ENCODE measurements around the gene GABRG2. TPM values are rescaled to one million over a fixed set of nuclear protein-coding genes. Genes with fewer than 3 reads are reported as not detected.
"Not testable (repeated sequence)": the region's sequence is repeated elsewhere in the genome, so short reads cannot be mapped to it uniquely, and the experiment has no call there.

The GABRG2 gene
- total RNA-seq (not detected), polyA plus RNA-seq (ENCODE audit: insufficient read depth in 1 of 8, insufficient read length in 8 of 8, low replicate concordance in 1 of 8) (under 1 TPM in 5 of 8 donors, not detected in 3; 0.04 to 0.14 (median 0.05) TPM)
- long read RNA-seq, donor 1, result 0 reads
- long read RNA-seq, donor 2, result 0 reads
- long read RNA-seq, donor 3, result 0 reads
- long read RNA-seq, donor 4, result 0 reads
- long read RNA-seq, donor 5, result 0 reads
- long read RNA-seq, donor 6, result 0 reads
- long read RNA-seq, donor 7, result 0 reads
- long read RNA-seq, donor 8, result 0 reads
- long read RNA-seq, donor 9, result 0 reads
- long read RNA-seq, donor 10, result 0 reads
- long read RNA-seq, donor 11, result 0 reads

GRCh38 chr5:162067655-162068411 is at the start of gene GABRG2:
TSS of gene GABRG2 (plus strand) at chr5:162067773. CDS start at chr5:162068000, 227 bp downstream.
- Histone ChIP-seq H3K4me3 (ENCODE audit: low read length) (no peak within 1 kb of the TSS), H3K9me3 (replicated peaks; ENCODE audit: control insufficient read depth, low read depth, low read length) (no peaks in the 10 kb centered on the region), H3K4me1 (ENCODE audit: control insufficient read depth, insufficient read depth, low read length) (no peaks in the 10 kb centered on the region), H3K36me3 (ENCODE audit: control insufficient read depth, insufficient read depth, low read length) (no peaks in the 10 kb centered on the region), H3K27ac (ENCODE audit: low read length) (no peak within 1 kb of the TSS), H3K27me3 (ENCODE audit: control insufficient read depth, insufficient read depth, low read length) (no peaks in the 10 kb centered on the region)
- DNase-seq, result no peak
- WGBS (ENCODE audit: insufficient coverage), result 0% methylated on average over 4 of the region's 21 CpGs

- Histone ChIP-seq H3K27me3 (ENCODE audit: control insufficient read depth, insufficient read depth, low read length) (no peaks in the 10 kb centered on the region), H3K27ac (ENCODE audit: low read length) (no peak overlapping the region), H3K36me3 (ENCODE audit: control insufficient read depth, insufficient read depth, low read length) (no peaks in the 10 kb centered on the region), H3K9me3 (replicated peaks; ENCODE audit: control insufficient read depth, low read depth, low read length) (peaks cover 4% of the 10 kb centered on the region), H3K4me1 (ENCODE audit: control insufficient read depth, insufficient read depth, low read length) (no peaks in the 10 kb centered on the region), H3K4me3 (ENCODE audit: low read length) (no peak overlapping the region)
- WGBS (ENCODE audit: insufficient coverage), result 100% methylated on average over 1 of the region's 2 CpGs
- no peak for DNase-seq
Observed at GRCh38 chr5:162025312-162025711, 42.3 kb upstream of the GABRG2 start.

GRCh38 chr5:162026803-162027202 is 40.8 kb upstream of the GABRG2 start:
- H3K27me3 ChIP-seq (ENCODE audit: control insufficient read depth, insufficient read depth, low read length), result no peaks in the 10 kb centered on the region
- no peak overlapping the region for H3K27ac ChIP-seq (ENCODE audit: low read length)
- no CpG with 5 or more reads among the region's 4 CpGs for WGBS (ENCODE audit: insufficient coverage)
- no peak overlapping the region for H3K4me3 ChIP-seq (ENCODE audit: low read length)
- no peaks in the 10 kb centered on the region for H3K36me3 ChIP-seq (ENCODE audit: control insufficient read depth, insufficient read depth, low read length)
- DNase-seq, result no peak
- peaks cover 2% of the 10 kb centered on the region for H3K9me3 ChIP-seq (replicated peaks; ENCODE audit: control insufficient read depth, low read depth, low read length)
- no peaks in the 10 kb centered on the region for H3K4me1 ChIP-seq (ENCODE audit: control insufficient read depth, insufficient read depth, low read length)

- DNase-seq, result no peak
Observed at GRCh38 chr5:162037431-162037830, 30.1 kb upstream of the GABRG2 start.

GRCh38 chr5:162047279-162047678 is 20.3 kb upstream of the GABRG2 start:
- H3K9me3 ChIP-seq (replicated peaks; ENCODE audit: control insufficient read depth, low read depth, low read length), result no peaks in the 10 kb centered on the region
- DNase-seq, result no peak
- H3K27ac ChIP-seq (ENCODE audit: low read length), result no peak overlapping the region
- no peak overlapping the region for H3K4me3 ChIP-seq (ENCODE audit: low read length)
- H3K4me1 ChIP-seq (ENCODE audit: control insufficient read depth, insufficient read depth, low read length), result no peaks in the 10 kb centered on the region
- WGBS (ENCODE audit: insufficient coverage), result no CpG with 5 or more reads among the region's 1 CpG
- no peaks in the 10 kb centered on the region for H3K36me3 ChIP-seq (ENCODE audit: control insufficient read depth, insufficient read depth, low read length)
- no peaks in the 10 kb centered on the region for H3K27me3 ChIP-seq (ENCODE audit: control insufficient read depth, insufficient read depth, low read length)

More at GRCh38 chr5:162037431-162037830, 30.1 kb upstream of the GABRG2 start:
- H3K9me3 ChIP-seq (replicated peaks; ENCODE audit: control insufficient read depth, low read depth, low read length), result no peaks in the 10 kb centered on the region
- WGBS (ENCODE audit: insufficient coverage), result no CpG with 5 or more reads among the region's 1 CpG
- no peaks in the 10 kb centered on the region for H3K4me1 ChIP-seq (ENCODE audit: control insufficient read depth, insufficient read depth, low read length)
- H3K27me3 ChIP-seq (ENCODE audit: control insufficient read depth, insufficient read depth, low read length), result no peaks in the 10 kb centered on the region
- H3K27ac ChIP-seq (ENCODE audit: low read length), result no peak overlapping the region
- no peak overlapping the region for H3K4me3 ChIP-seq (ENCODE audit: low read length)
- no peaks in the 10 kb centered on the region for H3K36me3 ChIP-seq (ENCODE audit: control insufficient read depth, insufficient read depth, low read length)

- peaks cover 2% of the 10 kb centered on the region for H3K9me3 ChIP-seq (replicated peaks; ENCODE audit: control insufficient read depth, low read depth, low read length)
- H3K4me3 ChIP-seq (ENCODE audit: low read length), result no peak overlapping the region
- no peaks in the 10 kb centered on the region for H3K36me3 ChIP-seq (ENCODE audit: control insufficient read depth, insufficient read depth, low read length)
- WGBS (ENCODE audit: insufficient coverage), result 54% methylated on average over 2 of the region's 3 CpGs
- H3K27me3 ChIP-seq (ENCODE audit: control insufficient read depth, insufficient read depth, low read length), result no peaks in the 10 kb centered on the region
- H3K4me1 ChIP-seq (ENCODE audit: control insufficient read depth, insufficient read depth, low read length), result no peaks in the 10 kb centered on the region
- H3K27ac ChIP-seq (ENCODE audit: low read length), result no peak overlapping the region
- DNase-seq, result no peak
Observed at GRCh38 chr5:162052676-162053075, 14.9 kb upstream of the GABRG2 start.

GRCh38 chr5:162055095-162055494 is 12.5 kb upstream of the GABRG2 start:
- not testable (repeated sequence) for H3K4me3 ChIP-seq (ENCODE audit: low read length); H3K4me1 ChIP-seq (ENCODE audit: control insufficient read depth, insufficient read depth, low read length); H3K36me3 ChIP-seq (ENCODE audit: control insufficient read depth, insufficient read depth, low read length); H3K27me3 ChIP-seq (ENCODE audit: control insufficient read depth, insufficient read depth, low read length); DNase-seq; H3K9me3 ChIP-seq (replicated peaks; ENCODE audit: control insufficient read depth, low read depth, low read length); H3K27ac ChIP-seq (ENCODE audit: low read length)
- WGBS (ENCODE audit: insufficient coverage), result no CpG with 5 or more reads among the region's 4 CpGs

- Histone ChIP-seq H3K9me3 (replicated peaks; ENCODE audit: control insufficient read depth, low read depth, low read length) (no peaks in the 10 kb centered on the region), H3K27me3 (ENCODE audit: control insufficient read depth, insufficient read depth, low read length) (no peaks in the 10 kb centered on the region), H3K4me3 (ENCODE audit: low read length) (no peak overlapping the region), H3K36me3 (ENCODE audit: control insufficient read depth, insufficient read depth, low read length) (no peaks in the 10 kb centered on the region), H3K4me1 (ENCODE audit: control insufficient read depth, insufficient read depth, low read length) (no peaks in the 10 kb centered on the region), H3K27ac (ENCODE audit: low read length) (no peak overlapping the region)
- DNase-seq, result no peak
- 21% methylated on average over 2 of the region's 7 CpGs for WGBS (ENCODE audit: insufficient coverage)
Observed at GRCh38 chr5:162067162-162067561, 411 bp upstream of the GABRG2 start.

- Histone ChIP-seq H3K36me3 (ENCODE audit: control insufficient read depth, insufficient read depth, low read length) (no peaks in the 10 kb centered on the region), H3K27ac (ENCODE audit: low read length) (no peak overlapping the region), H3K27me3 (ENCODE audit: control insufficient read depth, insufficient read depth, low read length) (no peaks in the 10 kb centered on the region), H3K4me1 (ENCODE audit: control insufficient read depth, insufficient read depth, low read length) (no peaks in the 10 kb centered on the region), H3K4me3 (ENCODE audit: low read length) (no peak overlapping the region), H3K9me3 (replicated peaks; ENCODE audit: control insufficient read depth, low read depth, low read length) (no peaks in the 10 kb centered on the region)
- WGBS (ENCODE audit: insufficient coverage), result 4% methylated on average over 9 of the region's 12 CpGs
- peak; percentile 71 for DNase-seq
Observed at GRCh38 chr5:162068412-162068811, 839 bp downstream of the GABRG2 start.

- H3K4me1 ChIP-seq (ENCODE audit: control insufficient read depth, insufficient read depth, low read length), result no peaks in the 10 kb centered on the region
- H3K9me3 ChIP-seq (replicated peaks; ENCODE audit: control insufficient read depth, low read depth, low read length), result no peaks in the 10 kb centered on the region
- no peak for DNase-seq
- H3K36me3 ChIP-seq (ENCODE audit: control insufficient read depth, insufficient read depth, low read length), result no peaks in the 10 kb centered on the region
- no peaks in the 10 kb centered on the region for H3K27me3 ChIP-seq (ENCODE audit: control insufficient read depth, insufficient read depth, low read length)
- no peak overlapping the region for H3K4me3 ChIP-seq (ENCODE audit: low read length)
- H3K27ac ChIP-seq (ENCODE audit: low read length), result no peak overlapping the region
- WGBS (ENCODE audit: insufficient coverage), result 100% methylated on average over 1 of the region's 4 CpGs
Observed at GRCh38 chr5:162068936-162069335, 1.4 kb downstream of the GABRG2 start.

Data from muscle of leg (tissue), 16 donors.